ENCODE measurements around the gene ABHD14A.

ABHD14A gene

GRCh38 chr3:51967384-51968169, 7.3 kb upstream of the ABHD14A start, which contains the start of gene PCBP4:
TSS of gene PCBP4 (minus strand) at chr3:51967454. CDS start at chr3:51961240, 6,214 bp downstream.
- Histone ChIP-seq H3K36me3 (ENCODE audit: control insufficient read depth, insufficient read depth, low read length) (no peaks in the 10 kb centered on the region), H3K9me3 (ENCODE audit: control insufficient read depth, low read length) (no peaks in the 10 kb centered on the region), H3K27ac (peak within 1 kb of the TSS; percentile 55), H3K4me2 (ENCODE audit: low read length) (peak within 1 kb of the TSS; percentile 98), H3K9ac (peak within 1 kb of the TSS; percentile 71), H3K4me3 (ENCODE audit: low read depth, low read length) (peak within 1 kb of the TSS; percentile 57), H3K27me3 (ENCODE audit: control insufficient read depth, insufficient read depth, low read length) (no peaks in the 10 kb centered on the region), H3K4me1 (peaks cover 17% of the 10 kb centered on the region), H2AFZ (peak within 1 kb of the TSS; percentile 74), H3K79me2 (no peaks in the 10 kb centered on the region)
- TF ChIP-seq CTCF (IDR thresholded peaks at IDR 0.05): no peak

GRCh38 chr3:51968170-51968775, 6.6 kb upstream of the ABHD14A start:
- Histone ChIP-seq H3K79me2 (no peaks in the 10 kb centered on the region), H3K4me3 (ENCODE audit: low read depth, low read length) (peak overlapping the region; percentile 57), H3K4me2 (ENCODE audit: low read length) (peak overlapping the region; percentile 98), H3K27ac (peak overlapping the region; percentile 55), H3K4me1 (peaks cover 17% of the 10 kb centered on the region), H2AFZ (peak overlapping the region; percentile 71), H3K27me3 (ENCODE audit: control insufficient read depth, insufficient read depth, low read length) (no peaks in the 10 kb centered on the region), H3K9ac (no peak overlapping the region), H3K36me3 (ENCODE audit: control insufficient read depth, insufficient read depth, low read length) (no peaks in the 10 kb centered on the region), H3K9me3 (ENCODE audit: control insufficient read depth, low read length) (no peaks in the 10 kb centered on the region)
- TF ChIP-seq CTCF (IDR thresholded peaks at IDR 0.05): no peak

- H3K9ac ChIP-seq: no peak overlapping the region
- H3K27me3 ChIP-seq (ENCODE audit: control insufficient read depth, insufficient read depth, low read length): no peaks in the 10 kb centered on the region
- no peaks in the 10 kb centered on the region for H3K9me3 ChIP-seq (ENCODE audit: control insufficient read depth, low read length)
- H2AFZ ChIP-seq: no peak overlapping the region
- H3K27ac ChIP-seq: no peak overlapping the region
- no peaks in the 10 kb centered on the region for H3K36me3 ChIP-seq (ENCODE audit: control insufficient read depth, insufficient read depth, low read length)
- H3K4me1 ChIP-seq: peaks cover 18% of the 10 kb centered on the region
- H3K4me2 ChIP-seq (ENCODE audit: low read length): no peak overlapping the region
- no peak overlapping the region for H3K4me3 ChIP-seq (ENCODE audit: low read depth, low read length)
- no peaks in the 10 kb centered on the region for H3K79me2 ChIP-seq
- TF ChIP-seq CTCF (IDR thresholded peaks at IDR 0.05): no peak
Observed at GRCh38 chr3:51968883-51969678, 5.8 kb upstream of the ABHD14A start.

- Histone ChIP-seq H3K4me1 (peaks cover 23% of the 10 kb centered on the region), H3K79me2 (no peaks in the 10 kb centered on the region), H3K27ac (no peak overlapping the region), H3K4me2 (ENCODE audit: low read length) (no peak overlapping the region), H3K36me3 (ENCODE audit: control insufficient read depth, insufficient read depth, low read length) (no peaks in the 10 kb centered on the region), H3K9me3 (ENCODE audit: control insufficient read depth, low read length) (no peaks in the 10 kb centered on the region), H3K4me3 (ENCODE audit: low read depth, low read length) (no peak overlapping the region), H3K9ac (no peak overlapping the region), H3K27me3 (ENCODE audit: control insufficient read depth, insufficient read depth, low read length) (no peaks in the 10 kb centered on the region), H2AFZ (no peak overlapping the region)
- no peak for TF ChIP-seq CTCF (IDR thresholded peaks at IDR 0.05)
Observed at GRCh38 chr3:51969841-51970240, 5.0 kb upstream of the ABHD14A start.

Measured in parathyroid adenoma (tissue), 2 donors.